Dedifferentiated amniotic fluid mesenchymal stem cell (primary cell): ENCODE data around the gene DDX24.
A peak's percentile ranks its signal among the peaks of the same experiment; 100 is the strongest.
"Not testable (repeated sequence)": the region's sequence is repeated elsewhere in the genome, so short reads cannot be mapped to it uniquely, and the experiment has no call there.

Experiments used
- DNase-seq: peaks from one replicate; pipeline ENCODE4 v3.0.0-alpha.2; 2016; ENCODE audit errors: extremely low spot score

The DDX24 gene

DNA sequence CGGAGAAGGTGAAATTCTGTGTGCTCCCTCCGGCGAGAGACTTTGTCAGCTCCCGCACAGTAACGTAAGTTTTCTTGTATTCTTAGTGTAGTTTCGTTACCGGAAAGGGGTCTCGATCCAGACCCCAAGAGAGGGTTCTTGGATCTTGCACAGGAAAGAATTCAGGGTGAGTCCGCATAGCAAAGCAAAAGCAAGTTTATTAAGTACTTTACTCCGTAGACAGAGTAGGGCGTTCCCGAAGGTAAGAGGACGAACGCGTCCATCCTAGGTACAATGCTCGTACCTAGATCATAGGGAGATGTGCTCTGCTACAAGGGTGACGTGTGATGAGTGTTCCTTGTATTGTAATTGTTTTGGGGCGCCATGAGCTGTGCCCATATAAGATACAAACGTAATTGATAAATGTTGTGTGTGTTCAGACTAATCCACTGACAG lies 401 bp upstream of the DDX24 start:
- DNase-seq, result no peak

DNA sequence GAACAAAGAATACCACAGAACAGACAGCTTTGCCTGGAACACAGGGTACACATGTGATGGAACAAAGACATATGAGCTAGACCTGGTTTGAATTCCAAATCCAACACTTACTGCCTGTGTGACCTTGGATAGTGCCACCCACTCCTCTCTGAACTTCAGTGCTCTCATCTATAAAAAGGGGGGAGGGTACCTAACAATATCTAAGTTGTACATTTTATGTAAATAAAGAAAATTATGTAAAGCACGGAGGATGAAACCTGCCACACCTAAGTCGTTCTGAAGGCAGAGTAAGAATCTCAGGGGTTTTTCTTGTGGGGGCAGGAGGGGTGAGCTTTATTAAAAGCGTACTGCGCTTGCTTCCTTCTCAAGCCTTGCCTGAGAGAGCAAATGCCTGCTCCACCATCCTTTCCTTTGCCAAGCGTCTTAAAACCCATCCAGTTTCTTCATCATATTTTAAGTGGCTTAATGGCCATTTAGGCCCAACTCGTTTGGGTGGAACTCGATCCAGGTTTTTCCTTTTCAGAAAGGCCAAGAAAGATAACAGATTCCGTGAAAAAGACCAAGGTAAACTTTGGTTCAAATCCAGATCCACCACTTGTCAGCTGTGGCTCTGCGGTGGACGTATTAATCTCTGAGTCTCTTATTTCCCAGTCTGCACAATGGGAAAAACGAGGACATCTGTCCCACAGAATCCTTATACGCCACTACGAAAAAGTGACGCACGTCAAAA lies 946 bp downstream of the DDX24 start:
- peak; percentile 38 for DNase-seq

DNA sequence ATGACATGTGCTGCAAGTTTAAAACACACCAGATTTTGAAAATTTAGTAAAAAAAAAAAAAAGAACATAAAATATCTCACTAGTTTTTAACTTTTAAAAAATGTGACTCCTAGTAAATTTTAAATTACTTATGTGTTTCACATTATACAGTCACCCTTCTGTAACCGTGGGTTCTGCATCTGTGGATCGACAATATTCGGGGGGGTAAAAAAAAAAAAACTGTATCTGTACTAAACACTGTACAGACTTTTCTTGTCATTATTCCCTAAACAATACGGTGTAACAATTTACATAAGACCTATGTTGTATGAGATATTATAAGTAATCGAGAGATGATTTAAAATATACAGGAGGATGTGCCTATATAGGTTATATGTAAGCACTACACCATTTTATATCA lies 3.2 kb downstream of the DDX24 start:
- DNase-seq, result no peak

DNA sequence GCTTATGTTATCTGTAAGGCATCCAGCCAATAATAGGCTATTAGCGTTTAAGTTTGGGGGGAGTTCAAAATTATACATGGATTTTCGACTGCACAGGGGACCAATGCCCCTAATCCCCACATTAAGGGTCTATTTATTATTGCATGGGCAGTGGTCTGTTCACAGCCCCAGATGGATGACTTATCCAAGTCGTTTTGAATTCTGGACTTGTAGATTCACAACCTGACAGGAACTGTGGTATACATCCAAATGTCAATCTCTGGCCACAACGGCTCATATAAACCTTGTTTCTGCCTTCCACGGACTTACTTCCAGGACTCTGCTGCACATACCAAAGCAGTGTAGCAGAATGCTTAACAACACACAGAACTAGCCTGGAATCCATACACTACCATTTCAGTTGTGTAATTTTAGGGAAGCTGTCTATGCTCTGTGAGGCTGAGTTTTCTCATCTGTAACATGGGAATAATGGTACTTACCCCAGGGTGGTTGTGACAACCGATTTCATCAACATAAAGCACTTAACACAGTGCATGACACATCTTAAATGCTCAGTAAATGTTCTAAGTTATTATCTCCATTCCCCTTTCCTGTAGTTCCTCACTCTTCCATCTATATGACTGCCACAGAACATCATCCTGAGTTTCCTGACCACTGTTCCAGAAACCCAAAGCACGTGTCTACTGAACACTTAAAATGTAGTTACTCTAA lies 3.7 kb downstream of the DDX24 start:
- no peak for DNase-seq

DNA sequence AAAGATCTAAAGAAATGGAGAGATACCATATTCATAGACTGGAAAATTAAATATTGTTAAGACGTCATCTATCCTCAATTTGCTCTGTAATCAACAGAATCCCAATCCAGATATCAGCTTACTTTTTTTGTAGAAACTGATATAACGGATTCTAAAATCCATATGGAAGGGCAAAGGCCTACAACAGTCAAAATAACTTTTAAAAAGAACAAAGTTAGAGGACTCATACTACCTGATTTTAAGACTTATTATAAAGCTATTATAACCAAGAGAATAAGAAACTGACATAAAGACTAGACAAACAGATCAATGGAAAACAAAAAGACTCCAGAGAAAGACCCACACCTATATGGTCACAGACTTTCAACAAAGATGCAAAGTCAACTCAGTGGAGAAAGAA lies 6.0 kb downstream of the DDX24 start:
- DNase-seq, result no peak

DNA sequence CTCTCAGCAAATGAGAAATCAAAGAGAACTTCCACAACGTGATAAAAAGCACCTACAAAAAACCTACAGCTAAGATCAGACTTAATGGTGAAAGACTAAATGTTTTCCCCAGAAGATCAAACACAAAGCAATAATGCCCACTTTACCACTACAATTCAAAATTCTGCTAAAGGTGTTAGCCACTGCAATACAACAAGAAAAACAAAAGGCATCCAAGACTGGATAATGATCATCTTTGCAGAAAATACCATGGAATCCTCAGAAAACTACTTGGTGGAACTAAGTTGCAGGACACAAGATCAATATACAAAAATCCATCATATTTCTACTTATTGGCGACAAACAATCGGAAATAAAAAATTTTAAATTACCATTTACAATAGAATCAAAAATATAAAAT lies 6.5 kb downstream of the DDX24 start:
- no peak for DNase-seq

DNA sequence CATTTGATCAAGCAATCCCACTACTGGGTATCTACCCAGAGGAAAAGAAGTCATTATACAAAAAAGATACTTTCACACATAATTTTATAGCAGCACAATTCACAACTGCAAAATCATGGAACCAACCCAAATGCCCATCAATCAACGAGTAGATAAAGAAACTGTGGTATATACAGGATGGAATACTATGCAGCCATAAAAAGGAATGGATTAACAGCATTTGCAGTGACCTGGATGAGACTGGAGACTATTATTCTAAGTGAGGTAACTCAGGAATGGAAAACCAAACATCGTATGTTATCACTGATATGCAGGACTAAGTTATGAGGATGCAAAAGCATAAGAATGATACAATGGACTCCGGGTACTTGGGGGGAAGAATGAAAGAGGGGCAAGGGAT lies 8.9 kb downstream of the DDX24 start:
- DNase-seq, result not testable (repeated sequence)

DNA sequence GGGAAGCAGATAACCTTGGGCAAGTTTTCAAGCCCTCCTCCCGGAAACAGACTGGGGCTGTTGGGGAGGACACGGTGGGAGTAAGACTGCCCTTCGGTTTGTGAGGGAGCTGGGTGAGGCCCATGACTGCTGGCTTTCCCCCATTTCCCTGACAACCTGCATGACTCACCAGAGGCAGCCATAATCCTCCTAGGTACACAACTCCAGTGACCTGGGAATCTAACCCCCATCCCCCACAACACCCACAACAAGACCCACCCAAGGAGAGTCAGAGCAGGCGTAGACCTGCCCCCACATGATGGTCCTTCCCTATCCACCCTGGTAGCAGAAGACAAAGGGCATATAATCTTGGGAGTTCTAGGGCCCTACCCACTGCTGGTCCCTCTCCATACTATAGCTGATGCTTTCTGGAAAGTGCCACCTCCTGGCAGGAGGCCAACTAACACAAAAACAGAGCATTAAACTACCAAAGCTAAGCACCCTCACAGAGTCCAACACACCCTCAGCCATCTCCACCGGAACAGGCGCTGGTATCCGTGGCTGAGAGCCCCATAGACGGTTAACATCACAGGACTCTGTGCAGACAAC lies 14.8 kb downstream of the DDX24 start:
- DNase-seq, result no peak

DNA sequence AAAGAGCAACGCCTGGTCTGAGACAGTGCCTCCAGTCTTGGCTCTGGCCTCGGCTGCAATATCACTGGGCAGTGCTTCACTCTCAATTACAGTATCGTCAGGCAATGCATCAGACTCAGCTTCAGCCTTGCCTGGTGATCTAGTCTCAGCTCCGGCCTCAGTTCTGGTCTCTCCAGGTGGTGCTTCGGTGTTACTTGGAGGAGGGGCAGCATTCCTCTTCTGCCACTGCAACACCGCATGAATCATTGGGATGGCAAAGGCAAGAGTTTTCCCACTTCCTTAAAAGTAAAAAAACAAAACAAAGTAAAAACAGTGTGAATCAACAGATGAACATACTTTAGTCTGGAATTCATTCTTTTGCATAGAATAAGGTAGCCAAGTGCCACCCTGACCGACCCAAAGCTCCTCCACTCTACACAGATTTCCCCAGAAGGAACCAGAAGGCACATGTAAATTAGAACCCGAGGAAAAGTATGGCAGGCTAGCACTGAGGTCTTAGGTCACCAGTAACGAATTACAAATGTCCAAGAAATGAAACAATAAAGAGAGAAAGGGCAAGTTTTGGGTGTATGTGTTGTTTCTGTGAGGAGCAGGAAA lies 18.6 kb downstream of the DDX24 start:
- DNase-seq, result peak; percentile 37

DNA sequence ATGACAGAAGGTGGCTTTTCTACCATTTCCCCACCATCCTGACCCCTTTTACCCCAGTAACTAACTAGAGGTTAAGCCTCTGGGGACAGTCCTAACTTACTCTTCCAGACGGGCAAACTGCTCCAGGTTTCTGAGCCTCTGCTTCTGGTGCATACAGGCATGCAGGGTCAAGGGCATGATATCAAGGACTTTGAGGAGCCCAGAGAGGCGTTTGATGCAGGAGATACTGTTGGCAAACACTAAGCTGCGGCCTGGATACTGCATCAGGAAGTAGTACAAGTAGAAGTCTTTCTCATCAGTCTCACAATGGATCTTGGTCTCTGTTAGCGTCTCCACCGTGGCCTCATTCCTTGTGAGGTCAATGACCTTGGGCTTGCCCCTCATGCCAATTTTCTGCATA lies 21.0 kb downstream of the DDX24 start:
- DNase-seq, result no peak

DNA sequence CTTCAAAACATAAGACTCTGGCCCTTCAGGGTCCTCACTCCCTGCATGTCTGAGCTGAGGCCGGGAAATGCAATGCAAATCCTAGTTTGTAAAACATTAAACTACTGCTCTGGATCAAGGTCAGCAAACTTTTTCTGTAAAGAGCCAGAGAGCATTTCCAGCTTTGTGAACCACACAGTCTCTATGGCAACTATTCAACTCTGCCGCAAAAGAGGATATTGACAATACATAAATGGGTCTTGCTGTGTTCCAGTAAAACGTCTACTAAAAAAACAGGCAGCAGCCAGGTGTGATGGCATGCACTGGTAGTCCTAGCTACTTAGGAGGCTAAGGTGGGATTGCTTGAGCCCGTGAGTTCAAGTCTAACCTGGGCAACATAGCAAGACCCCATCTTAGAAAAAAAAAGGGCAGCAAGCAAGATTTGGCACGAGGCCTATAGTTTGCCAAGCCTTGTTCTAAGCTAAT lies 22.3 kb downstream of the DDX24 start:
- no peak for DNase-seq

DNA sequence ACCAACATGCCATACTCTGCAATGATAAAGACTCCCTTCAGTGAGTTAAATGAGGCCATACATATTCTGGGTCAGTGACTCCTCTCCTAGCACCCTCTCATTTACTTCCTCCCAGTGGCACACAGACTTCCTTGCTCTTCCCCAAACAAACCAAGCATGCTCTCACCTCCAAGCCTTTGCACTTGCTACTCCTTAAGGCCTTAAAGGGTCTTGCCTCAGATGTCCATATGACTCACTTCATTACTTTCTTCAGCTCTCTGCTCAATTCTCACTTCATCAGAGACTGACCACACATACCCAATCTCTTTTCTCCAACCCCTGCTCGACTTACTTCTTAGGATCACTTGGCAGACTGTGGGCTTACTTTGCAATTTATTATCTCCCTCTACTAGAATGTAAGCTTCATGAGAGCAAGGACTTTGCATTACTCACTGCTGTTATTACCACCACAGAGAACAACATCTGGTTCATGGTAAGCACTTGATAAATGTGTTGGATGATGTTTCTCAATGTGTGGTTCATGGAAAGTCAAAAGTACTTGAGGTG lies 22.8 kb downstream of the DDX24 start:
- DNase-seq, result no peak

DNA sequence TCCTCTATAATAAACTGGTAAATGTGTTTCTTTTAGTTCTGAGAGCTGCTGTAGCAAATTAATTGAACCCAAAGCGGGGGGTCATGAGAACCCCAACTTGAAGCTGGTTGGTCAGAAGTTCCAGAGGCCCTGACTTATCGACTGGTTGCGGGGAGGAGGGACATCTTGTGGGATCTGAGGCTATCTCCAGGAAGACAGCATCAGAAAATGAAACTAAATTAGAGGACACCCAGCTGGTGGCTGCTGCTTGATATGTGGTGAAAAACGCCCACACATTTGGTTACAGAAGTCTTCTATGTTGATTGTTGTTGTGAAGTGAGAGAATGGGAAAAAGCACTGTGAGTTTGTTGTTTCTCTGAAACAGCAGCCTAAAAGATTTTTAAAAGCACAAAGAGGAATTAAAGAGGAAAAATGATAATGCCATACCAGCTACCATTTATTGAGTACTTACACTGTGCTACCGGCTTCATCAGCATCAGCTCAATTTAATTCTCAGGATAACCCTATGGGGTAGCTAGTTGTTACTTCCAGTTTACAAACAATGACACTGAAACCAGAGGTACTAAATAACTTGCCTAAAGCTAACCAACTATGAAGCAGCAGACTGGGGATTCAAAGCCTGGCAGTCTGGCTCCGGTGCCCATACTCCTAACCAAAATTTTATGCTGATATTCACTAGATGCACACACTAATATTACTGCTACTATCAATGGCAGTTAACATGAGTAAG lies 24.3 kb downstream of the DDX24 start:
- DNase-seq, result no peak

DNA sequence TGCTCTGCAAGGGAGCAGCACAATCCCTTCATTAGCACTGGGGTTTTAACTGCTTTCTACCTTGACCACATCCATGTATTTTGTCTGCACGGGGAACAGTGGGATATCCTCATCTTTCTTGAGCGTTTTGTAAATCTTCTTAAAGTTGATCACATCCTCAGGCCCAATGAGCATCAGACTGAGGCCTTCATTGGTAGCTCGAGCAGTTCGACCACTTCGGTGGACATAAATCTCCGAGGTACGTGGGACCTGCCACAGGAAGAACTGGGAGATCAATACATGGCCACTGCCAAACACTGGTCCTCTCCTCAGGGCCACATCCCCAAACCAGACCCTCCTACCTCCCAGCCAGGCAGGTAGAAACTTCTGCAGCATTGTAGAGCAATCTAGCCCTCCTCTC lies 26.1 kb downstream of the DDX24 start:
- DNase-seq, result no peak

DNA sequence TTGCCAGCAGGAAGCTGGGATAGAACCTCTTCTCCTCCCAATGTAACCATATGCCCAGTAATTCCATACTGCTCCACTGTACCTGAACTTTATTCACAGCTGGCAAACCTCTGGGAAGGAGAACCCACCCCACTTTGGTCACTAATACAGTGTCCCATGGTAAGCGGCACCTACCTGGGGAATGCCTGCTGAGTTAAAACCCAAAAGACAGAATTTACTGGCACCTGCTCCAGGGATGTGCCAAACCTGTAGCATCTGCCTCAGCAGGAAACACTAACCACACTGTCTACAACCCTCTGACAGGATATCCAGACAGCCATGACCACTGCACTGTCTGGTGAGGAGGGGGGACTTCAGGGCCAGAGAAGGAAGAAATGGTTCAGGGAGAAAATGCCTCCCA lies 26.6 kb downstream of the DDX24 start:
- DNase-seq, result no peak

DNA sequence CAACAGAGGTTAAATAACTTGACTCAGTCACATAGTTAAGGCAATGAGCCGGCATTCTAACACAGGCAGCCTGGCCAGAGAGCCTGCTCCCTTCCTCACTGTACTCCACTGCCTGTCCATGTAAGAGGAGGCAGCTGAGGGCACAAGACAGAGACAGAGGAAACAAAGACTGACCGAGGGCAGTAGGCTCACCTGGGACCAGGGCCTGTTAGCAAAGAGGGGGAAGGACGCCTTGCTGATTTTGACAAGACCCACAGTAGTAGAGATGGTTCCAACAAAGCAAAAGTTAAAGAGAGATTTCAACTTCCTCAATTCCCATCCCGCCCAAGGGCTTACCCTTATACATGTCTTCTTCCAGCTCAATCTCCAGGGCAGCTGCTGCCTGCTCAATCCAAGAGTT lies 28.3 kb downstream of the DDX24 start:
- no peak for DNase-seq

DNA sequence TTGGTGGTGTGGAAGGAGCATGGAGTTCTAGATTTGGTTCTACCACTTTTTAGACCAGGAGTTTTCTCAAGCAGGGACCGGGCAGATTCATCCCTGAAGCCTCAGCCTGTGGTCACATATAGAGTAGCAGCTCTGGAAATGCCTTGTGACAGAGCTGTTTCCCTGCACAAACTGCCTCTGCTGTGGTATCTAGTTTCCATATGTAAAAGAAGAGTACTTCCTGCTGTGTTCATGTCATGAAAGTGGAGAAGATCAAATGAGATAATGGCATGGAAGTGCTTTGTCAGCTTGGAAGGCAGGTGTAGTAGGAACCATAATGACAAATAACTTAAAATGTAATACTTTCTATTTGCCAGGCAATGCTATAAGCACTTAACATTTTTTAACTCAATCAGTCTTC lies 28.8 kb downstream of the DDX24 start:
- DNase-seq, result no peak

DNA sequence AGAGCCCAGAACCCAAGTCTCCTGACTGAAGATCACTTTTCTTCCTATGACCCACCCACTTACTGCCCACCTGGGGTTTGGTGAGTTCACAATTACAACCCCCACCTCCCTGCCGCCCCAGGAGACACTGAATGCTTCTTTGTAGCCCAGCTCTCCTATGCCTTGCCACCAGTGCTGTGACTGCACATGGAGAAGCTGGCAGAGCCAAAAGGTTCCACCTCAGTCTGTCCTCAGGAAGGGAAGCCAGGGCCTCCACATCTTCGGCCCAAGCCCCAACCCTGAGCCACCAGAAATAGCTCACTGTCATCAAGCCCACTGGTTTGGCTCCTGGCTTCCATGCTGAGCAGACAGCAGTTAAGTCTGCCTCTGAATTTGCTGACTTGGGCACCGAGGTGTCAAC lies 29.2 kb downstream of the DDX24 start:
- no peak for DNase-seq

DNA sequence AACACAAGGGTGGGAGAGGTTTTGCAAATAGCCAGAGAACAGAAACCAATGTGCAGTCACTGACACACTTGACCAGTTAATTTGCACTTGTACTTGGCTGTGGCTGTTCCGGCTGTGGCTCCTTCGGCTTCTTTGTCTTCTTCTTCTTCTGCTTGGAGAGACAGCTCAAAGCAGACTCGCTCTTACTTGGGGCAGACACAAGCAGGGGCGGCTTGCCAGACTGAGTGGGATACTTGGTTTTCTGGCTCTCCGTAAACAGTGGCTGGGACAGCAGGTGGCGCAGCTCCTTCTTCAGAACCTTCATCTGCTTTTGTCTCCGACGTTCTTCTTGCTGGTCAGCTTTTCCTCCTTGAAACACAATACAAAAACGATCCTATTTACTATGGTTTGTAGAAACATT lies 29.9 kb downstream of the DDX24 start:
- DNase-seq, result no peak

DNA sequence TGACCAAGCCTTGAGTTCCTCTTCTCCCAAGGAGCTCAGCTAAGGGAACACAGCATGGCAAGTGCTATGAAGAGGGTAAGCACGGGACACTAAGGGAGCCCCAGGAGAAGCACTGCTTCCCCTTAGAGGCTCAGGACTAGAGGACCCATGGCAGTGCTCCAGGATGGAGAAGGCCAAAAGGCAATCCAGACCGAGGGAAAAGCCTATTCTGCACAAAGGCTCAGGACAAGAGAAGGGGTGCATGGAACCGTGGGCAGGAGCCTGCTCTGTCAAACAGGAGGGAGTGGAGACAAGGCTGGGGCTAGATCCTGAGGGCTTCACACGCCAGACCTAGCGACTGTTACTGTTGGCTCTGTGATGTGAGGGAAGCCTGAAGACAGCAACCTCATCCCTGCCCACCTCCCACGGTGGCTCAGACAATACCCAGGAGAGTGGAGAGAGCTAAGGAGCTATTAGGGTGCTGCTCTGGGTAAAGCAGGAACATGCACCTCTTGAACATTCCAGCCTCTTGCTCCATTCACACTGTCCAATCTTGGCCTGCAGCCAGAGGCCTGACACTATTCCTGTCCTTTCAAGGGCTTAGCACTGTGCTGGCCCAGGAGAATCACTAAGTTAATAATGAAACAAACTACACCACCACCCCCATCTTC lies 30.6 kb downstream of the DDX24 start:
- DNase-seq, result no peak

DNA sequence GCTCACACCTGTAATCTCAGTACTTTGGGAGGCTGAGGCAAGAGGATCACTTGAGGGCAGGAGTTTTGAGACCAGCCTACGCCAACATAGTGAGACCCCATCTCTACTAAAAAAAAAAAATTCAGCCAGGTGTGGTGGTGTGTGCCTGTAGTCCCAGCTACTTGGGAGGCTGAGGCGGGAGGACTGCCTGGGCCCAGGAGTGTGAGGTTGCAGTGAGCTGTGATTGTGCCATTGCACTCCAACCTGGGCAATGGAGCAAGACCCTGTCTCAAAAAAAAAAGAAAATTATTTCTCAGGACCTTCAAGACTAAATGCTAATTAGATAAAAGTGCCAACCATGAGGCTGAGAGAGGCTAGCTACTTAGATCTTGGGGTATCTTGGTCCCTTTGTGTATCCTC lies 31.4 kb downstream of the DDX24 start:
- DNase-seq, result no peak
